ENCODE data around the gene FOXO3.

Gene FOXO3

DNA sequence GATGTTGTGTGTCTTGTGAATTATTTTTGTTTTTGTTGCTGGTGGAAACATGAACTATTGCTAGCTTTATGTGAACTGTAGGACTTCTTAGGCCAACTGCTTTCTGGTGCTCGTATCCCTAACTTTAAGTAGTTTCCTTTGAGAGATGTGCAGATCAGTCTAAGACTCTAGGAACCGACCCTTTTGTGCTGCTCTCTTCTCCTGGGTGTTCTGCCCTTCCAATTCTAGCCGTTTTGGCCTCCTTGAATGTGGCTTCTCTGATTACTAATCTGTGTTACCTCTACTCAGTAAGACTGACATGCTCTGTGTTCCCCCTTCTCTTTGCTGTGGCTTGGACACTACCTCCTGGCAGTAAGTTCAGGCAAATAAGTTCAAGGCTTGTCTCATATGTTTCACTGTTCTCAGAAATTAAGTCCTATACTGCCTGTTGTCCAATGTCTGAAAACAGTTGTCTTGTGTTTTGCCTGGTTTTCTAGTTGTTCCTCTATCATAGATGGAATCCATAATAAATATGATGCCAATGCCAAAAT is 58.0 kb downstream of the FOXO3 start:
- H3K4me3 Mint-ChIP-seq = no peak overlapping the region
- H3K27ac Mint-ChIP-seq = no peak overlapping the region
- H3K36me3 Mint-ChIP-seq = peaks cover 9% of the 10 kb centered on the region

DNA sequence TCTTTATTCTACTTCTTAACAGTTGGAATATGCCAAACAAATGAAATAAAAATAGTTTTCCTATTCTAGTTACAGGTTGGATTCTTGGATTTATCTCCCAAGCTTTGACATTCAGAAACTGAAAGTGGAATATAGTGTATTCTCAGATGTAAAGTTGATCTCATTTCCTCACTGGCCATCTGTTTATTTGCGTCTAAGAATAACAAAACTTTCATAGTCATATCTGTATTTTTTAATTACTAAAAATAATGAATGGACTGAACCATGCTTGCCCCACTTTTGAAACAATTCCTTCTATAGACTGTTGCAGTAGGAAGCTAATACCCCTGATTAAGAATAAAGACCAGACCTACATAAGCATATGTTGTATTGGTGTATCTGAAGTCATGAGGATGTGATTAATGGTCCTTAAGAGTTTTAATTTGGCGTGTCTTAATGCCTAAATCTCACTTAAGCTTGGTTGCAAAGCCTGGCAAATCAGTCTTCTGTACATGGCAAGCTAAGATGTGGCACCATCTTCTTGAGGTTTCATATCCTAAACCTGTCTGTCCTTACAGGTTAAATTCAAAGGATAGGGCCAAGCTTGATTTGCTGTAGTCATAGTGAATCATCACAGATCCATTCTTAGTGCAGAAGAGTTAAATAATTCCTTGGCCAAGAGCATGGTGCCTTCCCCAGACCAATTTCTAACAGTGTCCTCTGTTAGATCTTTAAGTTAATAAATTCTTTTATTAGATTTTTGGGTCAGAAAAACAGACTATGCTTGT is 58.9 kb downstream of the FOXO3 start:
- Mint-ChIP-seq H3K27me3 (no peaks in the 10 kb centered on the region), H3K4me1 (ENCODE audit: low read depth) (peaks cover 42% of the 10 kb centered on the region), H3K4me3 (no peak overlapping the region), H3K36me3 (peaks cover 9% of the 10 kb centered on the region), H3K27ac (no peak overlapping the region), H3K9me3 (ENCODE audit: low read depth) (no peaks in the 10 kb centered on the region)

More for the DNA sequence above, 58.0 kb downstream of the FOXO3 start:
- no peaks in the 10 kb centered on the region for H3K27me3 Mint-ChIP-seq
- H3K4me1 Mint-ChIP-seq (ENCODE audit: low read depth) = peaks cover 44% of the 10 kb centered on the region
- no peaks in the 10 kb centered on the region for H3K9me3 Mint-ChIP-seq (ENCODE audit: low read depth)

DNA sequence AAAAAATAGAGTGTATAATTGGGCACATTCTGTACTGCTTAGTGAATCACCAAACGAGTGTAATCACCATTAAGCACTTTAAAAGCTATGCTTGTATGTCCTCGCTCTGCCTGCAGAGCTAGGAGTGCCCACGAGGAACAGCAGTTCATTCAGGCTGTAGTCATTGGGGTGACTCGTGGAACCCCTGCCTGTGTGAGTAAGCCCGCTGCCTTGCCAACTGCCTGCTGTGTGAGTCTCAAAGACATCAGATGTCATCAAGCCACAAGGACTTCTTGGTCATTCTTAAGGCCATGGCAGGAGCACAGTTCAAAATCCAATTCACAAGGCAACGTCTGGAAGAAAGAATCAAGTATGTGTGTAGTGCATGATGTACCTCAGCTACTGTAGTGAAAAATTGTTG is 60.4 kb downstream of the FOXO3 start:
- no peak overlapping the region for H3K27ac Mint-ChIP-seq
- H3K4me1 Mint-ChIP-seq (ENCODE audit: low read depth) = peaks cover 50% of the 10 kb centered on the region
- no peaks in the 10 kb centered on the region for H3K9me3 Mint-ChIP-seq (ENCODE audit: low read depth)

DNA sequence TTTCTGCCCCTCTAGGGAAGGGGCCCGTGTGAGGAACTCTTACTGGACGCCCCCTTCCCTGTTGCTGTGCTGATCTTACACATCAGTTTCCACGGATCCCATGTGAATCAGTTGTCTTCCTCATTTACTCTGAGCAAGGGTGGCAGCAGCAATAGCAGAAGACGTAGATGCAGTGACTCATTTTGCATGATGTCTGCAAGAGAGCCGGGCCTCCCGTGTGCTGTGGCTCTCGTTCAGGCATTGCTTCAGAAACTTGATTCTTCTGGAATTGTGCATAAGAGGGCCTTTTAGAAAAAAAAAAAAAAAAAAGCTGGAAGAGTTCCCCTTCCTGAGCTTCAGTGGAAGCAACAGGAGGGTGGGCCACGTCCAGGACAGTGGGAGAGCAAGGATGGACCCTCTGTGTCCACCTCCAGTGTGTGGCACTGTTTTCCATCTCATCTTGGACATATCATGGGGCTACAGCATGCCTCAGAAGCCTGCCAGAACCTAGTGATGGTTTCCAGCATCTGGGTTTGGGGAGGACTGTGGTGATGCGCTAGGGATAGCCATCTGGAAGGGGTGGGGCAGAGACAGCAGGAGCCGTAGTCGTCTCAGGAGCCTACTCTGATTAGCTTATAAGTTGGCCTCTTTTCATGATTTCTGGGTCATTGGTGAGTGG is 62.1 kb downstream of the FOXO3 start:
- H3K27ac Mint-ChIP-seq = no peak overlapping the region

More for the DNA sequence above, 60.4 kb downstream of the FOXO3 start:
- Mint-ChIP-seq H3K4me3 (no peak overlapping the region), H3K36me3 (peaks cover 9% of the 10 kb centered on the region), H3K27me3 (no peaks in the 10 kb centered on the region)

DNA sequence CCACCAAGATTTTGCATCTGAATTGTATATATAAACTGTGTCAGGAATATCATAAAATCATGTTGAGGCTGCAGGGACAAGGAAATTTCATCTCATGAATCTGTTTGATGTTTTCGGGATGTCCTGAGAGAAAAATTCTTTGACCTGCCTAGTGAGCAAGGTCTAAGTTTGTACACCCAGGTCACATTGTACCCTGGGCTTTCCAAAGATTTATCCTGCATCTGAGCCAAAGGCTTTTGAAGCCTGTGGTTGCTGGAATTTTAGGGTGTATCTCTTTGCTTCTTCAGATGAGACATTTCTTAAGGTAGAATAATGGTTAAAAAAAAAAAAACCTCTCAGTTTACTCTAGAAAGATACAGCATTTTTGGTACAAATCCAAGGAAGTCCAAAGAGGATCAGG is 63.3 kb downstream of the FOXO3 start:
- Mint-ChIP-seq H3K27me3 (no peaks in the 10 kb centered on the region), H3K36me3 (peaks cover 9% of the 10 kb centered on the region), H3K4me3 (no peak overlapping the region), H3K4me1 (ENCODE audit: low read depth) (peaks cover 54% of the 10 kb centered on the region), H3K27ac (no peak overlapping the region), H3K9me3 (ENCODE audit: low read depth) (no peaks in the 10 kb centered on the region)

More for the DNA sequence above, 62.1 kb downstream of the FOXO3 start:
- Mint-ChIP-seq H3K27me3 (no peaks in the 10 kb centered on the region), H3K4me3 (no peak overlapping the region), H3K9me3 (ENCODE audit: low read depth) (no peaks in the 10 kb centered on the region), H3K36me3 (peaks cover 9% of the 10 kb centered on the region), H3K4me1 (ENCODE audit: low read depth) (peaks cover 54% of the 10 kb centered on the region)

DNA sequence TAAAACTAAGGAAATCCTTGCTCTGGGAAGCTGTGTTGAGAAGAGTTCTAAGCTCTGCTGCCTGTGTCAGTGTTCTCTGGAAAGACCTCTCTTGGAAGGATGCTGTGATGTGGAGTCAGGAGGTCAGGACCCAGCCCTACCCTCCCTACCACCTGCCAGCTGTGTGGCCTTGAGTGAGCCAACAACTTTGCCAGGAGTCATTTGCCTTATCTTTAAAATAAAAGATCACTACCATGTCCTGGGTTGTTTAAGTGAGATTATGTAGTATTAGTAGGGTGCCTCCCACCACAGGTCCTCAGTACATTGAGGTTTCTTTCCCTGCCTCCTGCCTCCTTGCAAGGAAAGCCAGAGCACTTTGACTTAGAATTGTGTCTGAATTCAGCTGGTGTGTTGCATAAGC is 64.9 kb downstream of the FOXO3 start:
- Mint-ChIP-seq H3K27me3 (no peaks in the 10 kb centered on the region), H3K36me3 (peaks cover 9% of the 10 kb centered on the region), H3K4me1 (ENCODE audit: low read depth) (peaks cover 64% of the 10 kb centered on the region), H3K27ac (no peak overlapping the region), H3K9me3 (ENCODE audit: low read depth) (no peaks in the 10 kb centered on the region), H3K4me3 (no peak overlapping the region)

DNA sequence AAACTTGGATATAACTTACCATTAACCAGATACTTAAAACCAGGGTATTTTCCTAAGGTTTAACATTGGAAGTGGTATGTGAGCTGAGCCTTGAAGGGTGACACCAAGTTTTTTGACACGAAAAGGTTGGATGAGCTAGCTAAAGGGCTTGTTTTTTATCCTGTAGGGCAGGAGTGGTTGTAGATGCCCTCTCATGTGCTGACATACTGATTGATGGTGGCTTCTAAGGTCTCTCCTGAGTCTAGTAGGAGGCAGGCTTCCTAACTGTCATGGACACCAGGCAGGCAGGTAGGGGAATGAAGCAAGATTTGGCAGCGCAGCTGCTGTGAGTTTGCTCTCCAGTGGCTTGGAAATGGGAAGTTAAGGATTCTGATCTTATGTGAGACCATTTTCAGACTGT is 66.1 kb downstream of the FOXO3 start:
- Mint-ChIP-seq H3K27me3 (no peaks in the 10 kb centered on the region), H3K4me1 (ENCODE audit: low read depth) (peaks cover 67% of the 10 kb centered on the region), H3K36me3 (peaks cover 3% of the 10 kb centered on the region), H3K9me3 (ENCODE audit: low read depth) (no peaks in the 10 kb centered on the region), H3K27ac (no peak overlapping the region), H3K4me3 (no peak overlapping the region)

DNA sequence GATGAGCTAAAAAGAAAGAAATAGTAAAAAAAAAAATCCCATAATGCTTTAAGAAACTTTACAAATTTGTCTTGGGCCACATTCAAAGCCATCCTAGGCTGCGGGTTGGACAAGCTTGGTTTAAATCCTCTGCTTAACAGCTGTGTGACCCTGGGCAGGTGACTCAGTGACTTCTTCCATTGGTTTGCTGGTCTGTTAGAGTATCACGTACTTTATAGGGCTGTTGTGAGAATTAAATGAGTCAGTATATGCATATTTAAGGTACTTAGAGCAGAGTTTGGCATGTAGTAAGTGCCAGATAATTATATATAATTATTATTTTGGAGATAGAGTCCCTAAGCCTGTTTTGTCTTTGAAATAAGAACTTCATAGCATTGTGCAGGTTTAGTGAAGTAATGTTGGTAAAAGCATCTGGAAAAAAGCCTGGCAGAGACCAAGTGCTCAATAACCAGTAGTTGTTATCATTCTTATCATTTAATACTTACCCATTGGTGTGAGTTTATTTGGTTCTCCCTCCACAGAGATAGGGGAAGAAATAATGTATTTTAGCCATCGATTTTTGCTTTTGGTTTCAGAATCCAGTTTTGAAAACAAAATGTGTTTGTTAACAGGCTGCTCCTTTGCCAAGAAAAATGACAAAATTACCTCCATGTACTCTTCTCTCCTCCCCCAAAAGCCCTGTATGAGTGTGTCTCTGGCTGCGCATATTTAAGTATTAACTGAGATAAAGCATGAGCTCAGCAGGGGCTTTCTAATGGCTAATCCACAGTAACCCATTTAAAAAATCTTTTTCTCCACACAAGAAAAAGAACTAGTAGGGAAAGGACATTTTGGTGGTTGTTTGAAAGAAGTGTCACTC is 67.2 kb downstream of the FOXO3 start:
- H3K4me1 Mint-ChIP-seq (ENCODE audit: low read depth) = peaks cover 62% of the 10 kb centered on the region

DNA sequence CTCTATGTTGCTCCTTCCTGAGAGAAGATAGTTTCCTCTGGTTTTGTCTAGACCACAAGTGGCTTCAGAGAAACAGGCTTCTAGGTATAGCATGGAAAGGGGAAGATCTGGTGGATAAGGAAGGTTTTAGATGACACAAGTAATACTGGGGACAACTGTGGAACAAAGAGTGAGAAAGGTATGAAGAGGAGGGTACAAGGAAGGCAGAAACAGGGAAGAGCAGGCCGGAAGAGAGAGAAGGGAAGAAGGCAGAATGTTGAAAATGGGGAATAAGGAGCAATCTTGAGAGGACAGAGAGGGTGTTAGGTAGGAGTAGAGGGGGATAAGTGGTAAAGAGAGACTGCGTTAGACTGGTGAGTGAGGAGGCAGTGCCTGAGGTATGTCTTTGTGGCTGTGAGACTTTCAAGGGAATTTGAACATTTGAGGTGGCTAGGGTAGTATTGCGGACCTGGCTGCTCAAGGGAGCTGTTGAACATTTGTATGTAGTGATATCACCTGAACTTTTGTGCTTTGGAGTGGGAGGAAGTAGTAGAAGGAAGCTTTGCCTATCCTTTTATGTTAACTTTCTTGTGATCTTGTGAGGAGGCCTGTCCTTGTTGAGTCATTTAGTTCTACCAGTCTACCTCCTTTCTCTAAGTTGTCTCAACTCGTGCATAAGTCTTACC is 69.5 kb downstream of the FOXO3 start:
- H3K27ac Mint-ChIP-seq = peak overlapping the region; percentile 0
- H3K27me3 Mint-ChIP-seq = no peaks in the 10 kb centered on the region
- peaks cover 68% of the 10 kb centered on the region for H3K4me1 Mint-ChIP-seq (ENCODE audit: low read depth)
- no peaks in the 10 kb centered on the region for H3K9me3 Mint-ChIP-seq (ENCODE audit: low read depth)
- peak overlapping the region; percentile 8 for H3K4me3 Mint-ChIP-seq
- H3K36me3 Mint-ChIP-seq = no peaks in the 10 kb centered on the region

More for the DNA sequence above, 67.2 kb downstream of the FOXO3 start:
- no peaks in the 10 kb centered on the region for H3K9me3 Mint-ChIP-seq (ENCODE audit: low read depth)
- H3K27me3 Mint-ChIP-seq = no peaks in the 10 kb centered on the region
- H3K4me3 Mint-ChIP-seq = no peak overlapping the region
- H3K27ac Mint-ChIP-seq = no peak overlapping the region
- no peaks in the 10 kb centered on the region for H3K36me3 Mint-ChIP-seq

DNA sequence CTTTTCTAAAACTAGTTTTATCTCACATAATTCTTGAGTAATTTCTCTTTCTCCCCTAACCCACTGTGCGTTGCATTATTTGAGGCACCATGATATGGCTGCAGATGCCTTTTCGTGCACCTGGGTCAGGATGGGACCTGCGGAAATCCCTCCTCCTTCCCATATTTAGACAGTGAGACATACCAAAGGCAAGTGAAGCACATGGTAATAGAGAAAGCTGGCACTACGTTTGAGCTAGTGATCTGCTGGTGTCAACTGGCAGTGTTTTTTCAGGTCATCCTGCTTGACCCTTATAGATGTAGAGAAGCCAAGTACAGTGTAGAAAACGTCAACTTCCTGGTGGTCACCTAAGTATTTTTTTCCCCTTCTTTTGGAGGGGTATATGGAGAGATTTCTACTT is 71.7 kb downstream of the FOXO3 start:
- Mint-ChIP-seq H3K36me3 (no peaks in the 10 kb centered on the region), H3K9me3 (ENCODE audit: low read depth) (no peaks in the 10 kb centered on the region), H3K27me3 (no peaks in the 10 kb centered on the region), H3K4me3 (no peak overlapping the region), H3K27ac (no peak overlapping the region), H3K4me1 (ENCODE audit: low read depth) (peaks cover 70% of the 10 kb centered on the region)

DNA sequence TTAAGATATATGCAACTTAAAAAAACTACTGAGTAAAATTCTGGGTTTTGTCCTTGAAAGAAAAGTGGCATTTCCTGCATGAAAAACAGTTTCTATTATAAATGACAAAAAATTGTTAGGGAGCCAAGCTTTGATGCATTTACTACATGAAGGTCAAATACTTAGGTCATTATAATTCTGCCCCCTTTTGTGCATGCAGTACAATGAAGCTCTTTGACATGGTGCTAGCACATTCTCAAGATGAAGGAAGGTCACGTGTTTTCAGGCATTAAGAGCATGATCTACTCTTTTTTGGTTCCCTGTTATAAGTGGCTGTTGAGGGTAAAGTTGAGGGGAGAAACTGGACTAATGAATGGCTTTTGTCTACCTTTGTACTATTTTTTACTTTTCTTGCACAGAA is 72.7 kb downstream of the FOXO3 start:
- Mint-ChIP-seq H3K36me3 (no peaks in the 10 kb centered on the region), H3K27ac (no peak overlapping the region), H3K4me1 (ENCODE audit: low read depth) (peaks cover 67% of the 10 kb centered on the region), H3K27me3 (no peaks in the 10 kb centered on the region), H3K4me3 (no peak overlapping the region), H3K9me3 (ENCODE audit: low read depth) (no peaks in the 10 kb centered on the region)

DNA sequence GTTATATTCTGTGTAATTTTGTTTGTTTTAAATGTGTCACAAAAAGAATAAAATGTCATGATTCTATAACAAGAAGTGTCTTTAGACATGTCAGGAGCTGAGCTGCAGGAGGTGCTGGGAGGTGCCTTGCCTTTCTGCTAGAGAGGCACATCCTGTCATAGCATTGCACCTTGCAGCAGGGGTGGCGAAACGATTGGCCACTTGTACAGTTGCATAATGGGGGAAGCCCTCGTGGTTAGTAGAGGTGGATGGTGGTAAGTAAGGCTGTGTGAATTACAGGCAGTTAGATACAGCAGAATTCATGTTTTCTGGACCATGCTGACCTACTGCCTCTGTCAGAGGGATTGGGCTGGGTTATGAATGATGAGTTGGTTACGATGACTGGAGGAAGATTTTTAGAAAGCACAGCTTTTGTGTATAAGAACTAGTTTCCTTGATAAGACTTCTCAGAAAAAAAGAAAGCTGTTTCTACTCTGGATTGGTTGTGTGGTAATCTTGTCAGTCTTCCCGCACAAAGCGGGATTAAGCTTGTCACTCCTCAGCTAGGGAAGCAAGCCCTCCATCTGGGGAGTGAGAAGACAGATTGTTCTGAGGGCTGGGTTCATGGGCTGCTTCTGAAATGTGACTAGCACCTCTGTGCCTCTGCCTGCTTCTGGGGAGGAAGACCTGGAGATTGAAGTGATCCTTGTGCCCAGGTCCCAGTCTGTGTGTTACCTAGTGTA is 74.9 kb downstream of the FOXO3 start:
- Mint-ChIP-seq H3K27me3 (no peaks in the 10 kb centered on the region), H3K4me3 (no peak overlapping the region), H3K9me3 (ENCODE audit: low read depth) (no peaks in the 10 kb centered on the region), H3K4me1 (ENCODE audit: low read depth) (peaks cover 48% of the 10 kb centered on the region), H3K36me3 (peaks cover 2% of the 10 kb centered on the region), H3K27ac (no peak overlapping the region)

DNA sequence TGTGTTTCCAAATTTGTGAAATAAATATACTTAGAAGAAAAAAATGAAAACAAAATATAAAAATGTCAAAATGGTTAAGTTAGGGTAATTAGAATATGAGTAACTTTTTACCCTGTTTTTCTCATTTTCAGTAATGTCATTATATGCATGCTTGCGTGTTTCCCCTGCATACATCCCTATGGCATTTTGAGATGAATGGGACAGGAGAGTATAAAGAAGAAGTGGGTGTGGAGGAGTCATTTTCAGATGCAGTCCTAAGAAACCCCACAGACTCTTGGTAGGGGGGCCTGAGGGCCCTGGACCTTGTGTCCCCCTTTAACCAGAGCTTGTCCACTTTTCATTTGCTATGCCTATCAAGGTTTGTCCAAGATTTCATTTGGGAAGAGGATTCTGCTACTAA is 77.2 kb downstream of the FOXO3 start:
- Mint-ChIP-seq H3K9me3 (ENCODE audit: low read depth) (no peaks in the 10 kb centered on the region), H3K27me3 (no peaks in the 10 kb centered on the region), H3K4me3 (no peak overlapping the region), H3K36me3 (peaks cover 2% of the 10 kb centered on the region), H3K4me1 (ENCODE audit: low read depth) (peaks cover 34% of the 10 kb centered on the region), H3K27ac (no peak overlapping the region)

DNA sequence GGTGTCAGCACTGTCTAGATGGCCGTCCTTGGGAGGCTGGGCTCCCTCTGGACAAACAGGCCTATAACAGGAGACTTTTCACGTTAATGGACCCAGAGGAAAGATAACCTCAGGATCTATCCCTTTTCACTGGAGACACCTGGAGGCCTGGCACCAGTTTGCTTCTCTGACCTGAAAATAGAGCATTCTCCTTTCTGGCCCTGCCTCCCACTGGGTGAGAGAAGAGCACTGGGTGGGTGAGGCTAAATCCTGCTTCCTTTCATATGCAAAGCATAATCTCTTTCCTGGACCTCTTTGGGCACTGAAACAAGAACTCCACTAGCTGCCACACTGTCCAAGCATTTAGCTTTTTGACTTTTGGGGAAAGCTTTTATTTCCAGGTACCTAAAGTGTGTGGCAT is 78.3 kb downstream of the FOXO3 start:
- no peak overlapping the region for H3K4me3 Mint-ChIP-seq
- no peaks in the 10 kb centered on the region for H3K27me3 Mint-ChIP-seq
- H3K27ac Mint-ChIP-seq = no peak overlapping the region
- H3K4me1 Mint-ChIP-seq (ENCODE audit: low read depth) = peaks cover 29% of the 10 kb centered on the region
- no peaks in the 10 kb centered on the region for H3K9me3 Mint-ChIP-seq (ENCODE audit: low read depth)
- peaks cover 2% of the 10 kb centered on the region for H3K36me3 Mint-ChIP-seq
